Osteoblast (primary cell): ENCODE measurements around the gene HOOK1. TPM values are rescaled to one million over a fixed set of nuclear protein-coding genes. Genes with fewer than 3 reads are reported as not detected.
"Not testable (repeated sequence)": the region's sequence is repeated elsewhere in the genome, so short reads cannot be mapped to it uniquely, and the experiment has no call there.

Experiments used
- DNase-seq: peaks from one replicate; pipeline ENCODE4 v3.0.0; 2011; ENCODE audit warnings: low spot score, mixed read lengths; ENCODE audit not compliant: insufficient read length; ENCODE audit errors: missing footprints
- H2AFZ ChIP-seq: 2 replicates; pipeline ENCODE4 v1.6.0; 2011; ENCODE audit warnings: mild to moderate bottlenecking, low read length
- H3K27ac ChIP-seq: 2 replicates; pipeline ENCODE4 v1.5.1; 2011; ENCODE audit warnings: mild to moderate bottlenecking, low read depth, low read length, moderate library complexity
- H3K27me3 ChIP-seq: 2 replicates; pipeline ENCODE4 v1.6.0; 2012; ENCODE audit warnings: mild to moderate bottlenecking, control low read depth, inconsistent platforms, low read length, moderate library complexity; ENCODE audit not compliant: insufficient read depth
- H3K36me3 ChIP-seq: 2 replicates; pipeline ENCODE4 v1.5.1; 2011; ENCODE audit warnings: mild to moderate bottlenecking, low read length, control low read depth, moderate library complexity; ENCODE audit not compliant: insufficient read depth
- H3K4me1 ChIP-seq: 2 replicates; pipeline ENCODE4 v1.5.1; 2011; ENCODE audit warnings: mild to moderate bottlenecking, low read length, control low read depth, moderate library complexity; ENCODE audit not compliant: insufficient read depth
- H3K4me2 ChIP-seq: 2 replicates; pipeline ENCODE4 v1.6.0; 2011; ENCODE audit warnings: mild to moderate bottlenecking, low read length; ENCODE audit not compliant: insufficient read depth
- H3K4me3 ChIP-seq: fragments of 200-600 bp; sonication (generic); 3 replicates; pipeline ENCODE4 v1.5.1; 2012; ENCODE audit warnings: mild to moderate bottlenecking, low read length, inconsistent platforms; ENCODE audit not compliant: insufficient read depth
- H3K79me2 ChIP-seq: 2 replicates; pipeline ENCODE4 v1.6.0; 2012; ENCODE audit warnings: mild to moderate bottlenecking, low read length, control low read depth, inconsistent platforms; ENCODE audit not compliant: insufficient read depth
- H3K9me3 ChIP-seq: 2 replicates; pipeline ENCODE4 v1.5.1; 2011; ENCODE audit warnings: low read depth, low read length, control low read depth
- H4K20me1 ChIP-seq: 2 replicates; pipeline ENCODE4 v1.6.0; 2012; ENCODE audit warnings: mild to moderate bottlenecking, low read length, control low read depth; ENCODE audit not compliant: insufficient read depth
- total RNA-seq: library from RNA; depleted of rRNA; stranded (reverse); fragments of >200 nt; gene quantifications from 2 replicates; pipeline ENCODE4 v1.2.3, GENCODE V29; 2012
- TF ChIP-seq, protein P1 (sequence below): IDR thresholded peaks from 2 replicates; pipeline ENCODE4 v1.5.1; 2011; ENCODE audit warnings: mild to moderate bottlenecking, low read depth, low read length, moderate library complexity; ENCODE audit errors: extremely low read depth

HOOK1 gene
- total RNA-seq, 1 donor: not detected

DNA sequence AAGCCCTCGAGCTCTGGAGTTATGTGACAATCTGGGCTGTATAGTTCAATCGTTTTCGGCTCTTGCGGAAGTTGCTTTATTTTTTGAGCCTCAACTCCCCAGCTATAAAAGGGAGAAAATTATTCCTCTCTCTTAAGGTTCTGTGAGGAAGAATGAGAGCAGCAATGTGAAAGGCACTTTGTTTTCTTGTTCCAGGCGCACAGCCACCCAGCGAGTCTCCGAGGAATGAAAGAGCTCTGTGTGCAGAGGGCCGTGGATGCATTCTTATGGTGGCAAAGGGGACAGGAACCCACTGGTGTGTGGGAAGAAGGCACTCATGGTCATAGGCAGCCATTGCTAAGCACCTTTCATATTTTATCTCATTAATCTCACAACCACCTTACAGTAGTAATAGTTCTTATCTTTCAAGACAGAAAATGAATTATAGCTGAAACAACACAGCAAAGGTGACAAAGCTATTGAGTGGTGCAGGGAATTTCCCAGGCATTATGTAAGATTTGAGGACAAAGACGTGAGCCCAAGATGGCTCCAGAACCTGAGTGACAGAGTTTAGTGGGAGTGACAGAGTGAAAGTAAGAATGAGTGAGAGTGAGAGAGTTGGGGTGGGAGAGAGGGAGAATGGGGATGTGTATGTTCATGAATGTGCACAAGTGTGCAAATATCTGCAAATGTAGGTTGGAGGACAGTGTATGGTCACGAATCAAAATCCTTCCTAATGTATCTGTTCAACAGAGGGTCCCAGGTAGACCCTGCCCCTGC lies 102.5 kb downstream of the HOOK1 start:
- Histone ChIP-seq H3K79me2 (no peaks in the 10 kb centered on the region), H3K36me3 (no peaks in the 10 kb centered on the region), H3K4me2 (no peak overlapping the region), H3K4me1 (no peaks in the 10 kb centered on the region), H3K27ac (no peak overlapping the region), H3K9me3 (no peaks in the 10 kb centered on the region), H3K4me3 (no peak overlapping the region), H3K27me3 (peaks cover 3% of the 10 kb centered on the region), H4K20me1 (no peaks in the 10 kb centered on the region), H2AFZ (no peak overlapping the region)
- TF ChIP-seq, protein P1, sequence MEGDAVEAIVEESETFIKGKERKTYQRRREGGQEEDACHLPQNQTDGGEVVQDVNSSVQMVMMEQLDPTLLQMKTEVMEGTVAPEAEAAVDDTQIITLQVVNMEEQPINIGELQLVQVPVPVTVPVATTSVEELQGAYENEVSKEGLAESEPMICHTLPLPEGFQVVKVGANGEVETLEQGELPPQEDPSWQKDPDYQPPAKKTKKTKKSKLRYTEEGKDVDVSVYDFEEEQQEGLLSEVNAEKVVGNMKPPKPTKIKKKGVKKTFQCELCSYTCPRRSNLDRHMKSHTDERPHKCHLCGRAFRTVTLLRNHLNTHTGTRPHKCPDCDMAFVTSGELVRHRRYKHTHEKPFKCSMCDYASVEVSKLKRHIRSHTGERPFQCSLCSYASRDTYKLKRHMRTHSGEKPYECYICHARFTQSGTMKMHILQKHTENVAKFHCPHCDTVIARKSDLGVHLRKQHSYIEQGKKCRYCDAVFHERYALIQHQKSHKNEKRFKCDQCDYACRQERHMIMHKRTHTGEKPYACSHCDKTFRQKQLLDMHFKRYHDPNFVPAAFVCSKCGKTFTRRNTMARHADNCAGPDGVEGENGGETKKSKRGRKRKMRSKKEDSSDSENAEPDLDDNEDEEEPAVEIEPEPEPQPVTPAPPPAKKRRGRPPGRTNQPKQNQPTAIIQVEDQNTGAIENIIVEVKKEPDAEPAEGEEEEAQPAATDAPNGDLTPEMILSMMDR: no peak
- DNase-seq: no peak

DNA sequence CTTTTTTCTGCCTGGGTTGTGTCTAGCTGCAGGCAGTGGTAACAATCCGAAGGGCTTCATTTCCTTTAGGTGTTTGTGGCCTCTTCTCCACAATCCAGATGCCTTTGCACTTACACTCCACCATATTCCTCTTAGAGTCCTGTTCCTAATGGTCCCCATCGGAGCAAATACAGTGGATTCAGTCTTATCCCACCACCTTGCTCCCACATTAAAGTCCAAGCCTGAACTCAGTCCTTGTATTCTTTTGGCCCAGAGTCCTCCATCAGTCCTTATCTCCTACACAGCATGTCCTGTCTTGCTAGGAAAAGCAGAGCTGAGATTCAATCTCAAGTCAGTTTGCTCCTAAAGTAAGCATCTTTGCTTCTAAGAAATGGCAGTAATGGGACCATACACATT lies 103.0 kb downstream of the HOOK1 start:
- Histone ChIP-seq H3K27me3 (peaks cover 3% of the 10 kb centered on the region), H3K36me3 (no peaks in the 10 kb centered on the region)
- no peak for DNase-seq

DNA sequence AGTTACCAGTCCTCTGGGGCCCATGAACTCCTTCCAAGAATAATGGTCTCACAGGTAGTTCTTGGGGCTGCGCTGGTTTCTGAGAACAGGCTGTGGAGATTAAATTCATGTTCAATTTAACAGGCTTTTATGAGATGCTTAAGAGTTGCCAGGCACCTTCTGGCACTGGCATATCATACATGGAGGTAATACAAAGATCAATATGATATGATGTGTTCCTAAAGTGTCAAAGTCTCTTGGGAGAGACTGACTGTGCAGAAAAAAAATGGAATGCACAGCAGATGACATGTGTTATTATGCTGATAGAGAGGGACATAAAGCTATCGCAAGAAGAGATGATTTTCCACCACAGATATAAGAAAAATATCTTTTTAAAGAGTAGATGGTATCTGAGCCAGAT lies 105.0 kb downstream of the HOOK1 start:
- H3K79me2 ChIP-seq: no peaks in the 10 kb centered on the region
- H3K27me3 ChIP-seq: no peaks in the 10 kb centered on the region
- H3K4me2 ChIP-seq: no peak overlapping the region
- no peaks in the 10 kb centered on the region for H4K20me1 ChIP-seq
- no peak overlapping the region for H3K4me3 ChIP-seq
- H3K9me3 ChIP-seq: peaks cover 3% of the 10 kb centered on the region
- TF ChIP-seq, protein P1: no peak
- no peak overlapping the region for H3K27ac ChIP-seq
- no peaks in the 10 kb centered on the region for H3K4me1 ChIP-seq
- no peaks in the 10 kb centered on the region for H3K36me3 ChIP-seq
- no peak overlapping the region for H2AFZ ChIP-seq
- DNase-seq: no peak

More for the DNA sequence above, 103.0 kb downstream of the HOOK1 start:
- no peak overlapping the region for H2AFZ ChIP-seq
- no peak overlapping the region for H3K27ac ChIP-seq
- no peaks in the 10 kb centered on the region for H4K20me1 ChIP-seq
- TF ChIP-seq, protein P1: no peak
- no peaks in the 10 kb centered on the region for H3K4me1 ChIP-seq
- no peak overlapping the region for H3K4me3 ChIP-seq
- no peaks in the 10 kb centered on the region for H3K9me3 ChIP-seq
- H3K79me2 ChIP-seq: no peaks in the 10 kb centered on the region
- H3K4me2 ChIP-seq: no peak overlapping the region

DNA sequence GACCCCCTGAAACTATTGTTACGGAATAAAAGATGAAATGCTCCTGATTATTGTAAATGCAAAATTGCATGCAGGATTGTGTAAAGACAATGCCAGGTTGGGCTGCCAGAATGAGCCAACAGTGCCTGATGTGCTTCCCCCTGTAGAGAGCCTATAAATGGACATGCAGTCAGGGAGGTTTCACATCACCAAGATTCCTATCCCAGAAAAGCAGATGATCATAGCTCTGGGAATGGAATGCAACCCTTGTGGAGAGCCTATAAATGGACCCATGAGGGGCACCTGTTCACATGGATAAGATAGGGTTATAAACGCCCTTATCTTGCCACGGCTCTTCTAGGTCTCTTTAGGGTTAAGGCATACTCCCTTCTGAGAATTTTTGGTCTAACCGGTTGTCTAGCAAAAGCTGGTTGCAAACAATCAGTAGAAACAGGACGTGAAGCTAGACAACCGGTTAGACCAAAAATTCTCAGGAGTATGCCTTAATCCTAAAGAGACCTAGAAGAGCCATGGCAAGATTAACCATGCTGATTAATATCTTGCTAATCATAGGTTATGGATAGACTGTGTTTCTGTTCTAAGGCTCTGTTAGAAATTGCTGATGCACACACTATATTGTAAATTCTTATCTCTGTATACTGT lies 106.6 kb downstream of the HOOK1 start:
- H3K79me2 ChIP-seq, H3K36me3 ChIP-seq, H2AFZ ChIP-seq, H3K4me2 ChIP-seq, H3K4me3 ChIP-seq, H3K27ac ChIP-seq, H3K9me3 ChIP-seq, H3K4me1 ChIP-seq, H3K27me3 ChIP-seq, DNase-seq, H4K20me1 ChIP-seq: not testable (repeated sequence)
